ENCODE measurements around the gene COL4A1. TPM values are rescaled to one million over a fixed set of nuclear protein-coding genes. Genes with fewer than 3 reads are reported as not detected.

The COL4A1 gene
- total and polyA plus RNA-seq, 2 of the 13 experiments (the other 11 are each of a cell fraction or from before 2014, with no cell fraction given): not detected

- intact Hi-C loops (cut with micrococcal nuclease; ENCODE audit: unreplicated experiment) (no loop called here), in situ Hi-C loops (cut with HindIII; ENCODE audit: extremely low pct_ligation_motif_present, low pct_unique_long_range_greater_than_20kb) (no loop called here)
- no TSS peak for BruUV-seq (replicated peaks)
- no peak for FAIRE-seq
- no peak overlapping the region for H3K9ac ChIP-seq (ENCODE audit: insufficient read depth, low read depth, low read length)
- ATAC-seq: no peak
- H3K4me3 ChIP-seq (replicated peaks in 1 of 3; ENCODE audit: insufficient read depth in 1 of 3, low read depth in 2 of 3, low read length in 3 of 3): no peak overlapping the region
- no peaks in the 10 kb centered on the region for H3K4me1 ChIP-seq (ENCODE audit: insufficient read depth, low read length)
- no peaks in the 10 kb centered on the region for H3K79me2 ChIP-seq (ENCODE audit: insufficient read depth, low read length)
- H3K27ac ChIP-seq (ENCODE audit: extremely low read length, insufficient read depth, low read length): no peak overlapping the region
- H3K27me3 ChIP-seq (ENCODE audit: control insufficient read depth in 1 of 2, insufficient read depth in 2 of 2, low read length in 2 of 2): peaks cover 0 to 21% of the 10 kb centered on the region in 2 experiments; a peak in 2 of 5 replicates
- CTCF ChIA-PET (ENCODE audit: low intra/inter-chr PET ratio, low total read pairs): no interaction called here
- no peaks in the 10 kb centered on the region for H3K36me3 ChIP-seq (replicated peaks in 1 of 2; ENCODE audit: control insufficient read depth in 1 of 2, insufficient read depth in 2 of 2, low read length in 2 of 2)
- POLR2A ChIA-PET: no interaction called here
- TF ChIP-seq ZNF562 (CRISPR knock-in tag; IDR thresholded peaks at IDR 0.05; ENCODE audit: borderline replicate concordance) (no peak), GMEB2 (CRISPR knock-in tag; IDR thresholded peaks at IDR 0.05; ENCODE audit: low read depth) (no peak), MEIS1 (CRISPR knock-in tag; IDR thresholded peaks at IDR 0.05; ENCODE audit: borderline replicate concordance) (no peak), AKAP8 (CRISPR knock-in tag; IDR thresholded peaks at IDR 0.05) (no peak), ZNF816 (CRISPR knock-in tag; IDR thresholded peaks at IDR 0.05; ENCODE audit: borderline replicate concordance) (no peak)
- H2AFZ ChIP-seq (ENCODE audit: low read length): no peak overlapping the region
- no peak overlapping the region for H3K4me2 ChIP-seq (ENCODE audit: low read depth, low read length)
- no peaks in the 10 kb centered on the region for H4K20me1 ChIP-seq (ENCODE audit: insufficient read depth, low read length)
- DNase-seq (ENCODE audit: low spot score): no peak
- H3K9me3 ChIP-seq (ENCODE audit: low read length): no peaks in the 10 kb centered on the region
- WGBS (ENCODE audit: low lambda C conversion rate): 48% methylated on average over 11 of the region's 11 CpGs
These were observed 144.9 kb downstream of the COL4A1 start for GRCh38 chr13:110162053-110162452.

- Histone ChIP-seq H3K27me3 (ENCODE audit: control insufficient read depth in 1 of 2, insufficient read depth in 2 of 2, low read length in 2 of 2) (peaks cover 0 to 24% of the 10 kb centered on the region in 2 experiments; a peak in 2 of 5 replicates), H3K4me3 (replicated peaks in 1 of 3; ENCODE audit: insufficient read depth in 1 of 3, low read depth in 2 of 3, low read length in 3 of 3) (no peak overlapping the region), H3K27ac (ENCODE audit: extremely low read length, insufficient read depth, low read length) (no peak overlapping the region), H3K79me2 (ENCODE audit: insufficient read depth, low read length) (no peaks in the 10 kb centered on the region), H3K4me2 (ENCODE audit: low read depth, low read length) (no peak overlapping the region), H3K36me3 (replicated peaks in 1 of 2; ENCODE audit: control insufficient read depth in 1 of 2, insufficient read depth in 2 of 2, low read length in 2 of 2) (no peaks in the 10 kb centered on the region), H2AFZ (ENCODE audit: low read length) (no peak overlapping the region), H3K9ac (ENCODE audit: insufficient read depth, low read depth, low read length) (no peak overlapping the region), H3K4me1 (ENCODE audit: insufficient read depth, low read length) (no peaks in the 10 kb centered on the region), H3K9me3 (ENCODE audit: low read length) (no peaks in the 10 kb centered on the region), H4K20me1 (ENCODE audit: insufficient read depth, low read length) (no peaks in the 10 kb centered on the region)
- DNase-seq (ENCODE audit: low spot score) (no peak), ATAC-seq (no peak), FAIRE-seq (no peak)
- intact Hi-C loops (cut with micrococcal nuclease; ENCODE audit: unreplicated experiment): no loop called here
- TF ChIP-seq CSRNP2 (CRISPR knock-in tag; conservative IDR thresholded peaks at IDR 0.05; ENCODE audit: low read depth) (no peak), ZNF720 (CRISPR knock-in tag; IDR thresholded peaks at IDR 0.05) (no peak), SETDB1 (CRISPR knock-in tag; IDR thresholded peaks at IDR 0.05; ENCODE audit: borderline replicate concordance) (no peak), CEBPG (CRISPR knock-in tag; IDR thresholded peaks at IDR 0.05) (no peak), PBX3 (CRISPR knock-in tag; IDR thresholded peaks at IDR 0.05; ENCODE audit: borderline replicate concordance) (no peak)
- ChIA-PET CTCF (ENCODE audit: low intra/inter-chr PET ratio, low total read pairs) (no interaction called here), POLR2A (no interaction called here)
- 26% methylated on average over 10 of the region's 10 CpGs for WGBS (ENCODE audit: low lambda C conversion rate)
- no TSS peak for BruUV-seq (replicated peaks)
- in situ Hi-C loops (cut with HindIII; ENCODE audit: extremely low pct_ligation_motif_present, low pct_unique_long_range_greater_than_20kb): no loop called here
These were observed 145.7 kb downstream of the COL4A1 start for GRCh38 chr13:110161112-110161882.
